B cell (primary cell): Measurements from ENCODE around the gene OTOGL. TPM values are rescaled to one million over a fixed set of nuclear protein-coding genes. Genes with fewer than 3 reads are reported as not detected.

ENCODE experiments used
- ATAC-seq: fragments of 200-7000 bp; cut with Tn5 transposase; one replicate; pipeline ENCODE4 v1.10.0; 2021; ENCODE audit warnings: low read depth, mild to moderate bottlenecking, moderate number of reproducible peaks, moderate library complexity
- CTCF ChIA-PET: fragments of 350-600 bp; sonication (Branson Sonifier 250); formaldehyde crosslinking; loops from one replicate; lab custom pipeline; 2021; ENCODE audit warnings: antibody characterized with exemption, inconsistent platforms; lab: Charles Lee
- POLR2A ChIA-PET: fragments of 350-600 bp; sonication (Branson Sonifier 250); formaldehyde crosslinking; loops from one replicate; lab custom pipeline; 2021; ENCODE audit warnings: antibody characterized with exemption; lab: Charles Lee
- DNase-seq: peaks from one replicate; pipeline ENCODE4 v3.0.0; 2013
- H2AFZ ChIP-seq: 2 replicates; pipeline ENCODE4 v1.6.1; 2012; ENCODE audit warnings: mild to moderate bottlenecking, low read depth, low read length; ENCODE audit not compliant: insufficient read depth, poor library complexity, severe bottlenecking
- H3K27ac ChIP-seq, 2 donors: 1 replicate in 1 of 2; 2 replicates in 1 of 2; pipeline ENCODE4 v1.5.1; 2012 to 2013; ENCODE audit warnings: low read length in 2 of 2, mild to moderate bottlenecking in 2 of 2, moderate library complexity in 1 of 2
- H3K27me3 ChIP-seq, 4 experiments: fragments of 200-600 bp in 1 of 4; sonication (generic) in 1 of 4; replicated peaks in 1 of 4; 1 replicate in 2 of 4; 2 replicates in 2 of 4; pipeline versions ENCODE4 v1.6.1 to v1.7.0; 2013 to 2016; ENCODE audit warnings: low read length in 3 of 4, mild to moderate bottlenecking in 2 of 4, mixed read lengths in 1 of 4, moderate library complexity in 1 of 4; ENCODE audit not compliant: insufficient read depth in 4 of 4, control insufficient read depth in 3 of 4; ENCODE audit errors: control extremely low read depth in 1 of 4
- H3K36me3 ChIP-seq, 2 experiments: replicated peaks in 1 of 2; 1 replicate in 1 of 2; 2 replicates in 1 of 2; pipeline versions ENCODE4 v1.6.1 to v1.7.1; 2013; ENCODE audit warnings: low read length in 1 of 2; ENCODE audit not compliant: insufficient read depth in 2 of 2, control insufficient read depth in 1 of 2; ENCODE audit errors: control extremely low read depth in 1 of 2, extremely low read depth in 1 of 2
- H3K4me1 ChIP-seq, 2 donors: fragments of 200-600 bp in 1 of 2; sonication (generic) in 1 of 2; 1 replicate in 1 of 2; 2 replicates in 1 of 2; pipeline versions ENCODE4 v1.5.1 to v1.6.1; 2013 to 2017; ENCODE audit warnings: low read length in 2 of 2; ENCODE audit not compliant: control insufficient read depth in 2 of 2, insufficient read depth in 2 of 2
- H3K4me2 ChIP-seq: replicated peaks from 2 replicates; pipeline ENCODE3; 2012; ENCODE audit warnings: mild to moderate bottlenecking, low read depth, low read length; ENCODE audit not compliant: poor library complexity, severe bottlenecking
- H3K4me3 ChIP-seq, 5 experiments: fragments of 200-600 bp in 1 of 5; sonication (generic) in 1 of 5; 1 replicate in 3 of 5; 2 replicates in 2 of 5; pipeline versions ENCODE4 v1.5.1 to v1.7.0; 2011 to 2016; ENCODE audit warnings: low read length in 4 of 5, mild to moderate bottlenecking in 4 of 5, low read depth in 2 of 5, control low read depth in 1 of 5, moderate library complexity in 1 of 5; ENCODE audit not compliant: insufficient read depth in 1 of 5; ENCODE audit errors: control extremely low read depth in 1 of 5, extremely low read depth in 1 of 5
- H3K79me2 ChIP-seq: fragments of 200-600 bp; sonication (generic); one replicate; pipeline ENCODE4 v1.6.0; 2016; ENCODE audit warnings: low read length; ENCODE audit not compliant: control insufficient read depth, insufficient read depth
- H3K9ac ChIP-seq: fragments of 200-600 bp; sonication (generic); 2 replicates; pipeline ENCODE4 v1.6.1; 2017; ENCODE audit warnings: mild to moderate bottlenecking, low read length, moderate library complexity
- H3K9me3 ChIP-seq, 3 donors: one replicate each; pipeline versions ENCODE4 v1.6.1 to v1.7.1; 2013; ENCODE audit warnings: low read length in 2 of 3; ENCODE audit not compliant: control insufficient read depth in 2 of 3, insufficient read depth in 1 of 3; ENCODE audit errors: control extremely low read depth in 1 of 3
- H4K20me1 ChIP-seq: 2 replicates; pipeline ENCODE4 v1.6.0; 2012; ENCODE audit warnings: mild to moderate bottlenecking, low read length; ENCODE audit not compliant: insufficient read depth, control insufficient read depth, poor library complexity, severe bottlenecking
- H3K27ac Mint-ChIP-seq: one replicate; pipeline ENCODE4 v1.8.0; 2021; ENCODE audit warnings: mixed read lengths
- H3K27me3 Mint-ChIP-seq: one replicate; pipeline ENCODE4 v1.8.0; 2021; ENCODE audit warnings: mixed read lengths
- H3K4me1 Mint-ChIP-seq: one replicate; pipeline ENCODE4 v1.8.0; 2021; ENCODE audit warnings: mixed read lengths
- H3K4me3 Mint-ChIP-seq: one replicate; pipeline ENCODE4 v1.8.0; 2021; ENCODE audit warnings: mixed read lengths
- H3K9me3 Mint-ChIP-seq: one replicate; pipeline ENCODE4 v1.8.0; 2022; ENCODE audit warnings: mixed read lengths; ENCODE audit not compliant: insufficient read depth
- EZH2 ChIP-seq: IDR thresholded peaks from 2 replicates; pipeline ENCODE4 v1.6.1; 2012; ENCODE audit warnings: borderline replicate concordance, low read depth, mild to moderate bottlenecking, moderate library complexity, low read length; ENCODE audit not compliant: insufficient read depth, poor library complexity, severe bottlenecking
- WGBS: methylation state at CpG from one replicate; pipeline ENCODE4 v1.1.5; 2013; ENCODE audit warnings: missing lambda C conversion rate; ENCODE audit not compliant: insufficient coverage; 5-methylcytosine and 5-hydroxymethylcytosine counted together
- intact Hi-C: fragments of 100-400 bp; cut with micrococcal nuclease; formaldehyde crosslinking; loops from one replicate; pipeline ENCODE4 v1.10.0; 2022
- polyA plus RNA-seq: library from polyadenylated mRNA; depleted of rRNA; stranded (reverse); fragments of >200 nt; gene quantifications from 2 replicates; pipeline ENCODE4 v1.2.3, GENCODE V29; 2012
- total RNA-seq, 2 donors: library from RNA; stranded (reverse); fragments of 120-200 nt in 1 of 2; gene quantifications; 1 replicate in 1 of 2; 2 replicates in 1 of 2; pipeline versions ENCODE4 v1.2.3 to v1.2.4, GENCODE V29; 2013 to 2022
- TF ChIP-seq, protein P1 (sequence below): fragments of 200-600 bp; IDR thresholded peaks from one replicate; pipeline ENCODE4 v1.8.0; 2022; ENCODE audit warnings: antibody characterized with exemption, mild to moderate bottlenecking

Gene OTOGL
- total and polyA plus RNA-seq, 2 donors (not counting 1 experiment from before 2014, with no cell fraction given), result not detected

DNA sequence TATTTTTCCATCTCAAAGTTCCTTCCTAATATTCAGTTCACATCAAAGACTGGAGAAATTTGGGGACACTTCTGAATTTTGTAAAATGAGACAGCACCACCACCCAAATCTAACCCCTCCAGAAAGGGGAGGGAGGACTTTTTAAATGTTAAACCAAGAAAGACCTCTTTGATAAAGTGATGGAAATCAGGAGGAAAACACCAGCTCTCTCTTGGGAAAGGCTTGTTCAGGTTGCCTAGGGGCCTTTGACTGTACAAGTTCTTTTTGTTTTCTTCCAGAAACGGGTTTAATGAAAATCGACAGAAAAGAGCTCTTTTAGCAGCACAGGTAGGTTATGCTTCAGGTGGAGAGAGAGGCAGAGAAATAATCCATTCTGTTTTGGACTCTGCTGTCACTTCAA is 112.3 kb downstream of the OTOGL start:
- ChIA-PET POLR2A (no interaction called here), CTCF (no interaction called here)
- H3K9me3 Mint-ChIP-seq, result no peaks in the 10 kb centered on the region
- no peaks in the 10 kb centered on the region for H3K4me1 Mint-ChIP-seq
- Histone ChIP-seq H3K9me3 (no peaks in the 10 kb centered on the region), H3K4me2 (no peak overlapping the region), H3K27ac (no peak overlapping the region), H3K4me1 (no peaks in the 10 kb centered on the region), H3K4me3 (no peak overlapping the region), H3K27me3 (no peaks in the 10 kb centered on the region), H4K20me1 (no peaks in the 10 kb centered on the region), H3K79me2 (no peaks in the 10 kb centered on the region), H2AFZ (no peak overlapping the region), H3K9ac (no peak overlapping the region), H3K36me3 (no peaks in the 10 kb centered on the region)
- DNase-seq (no peak), ATAC-seq (no peak)
- no peak overlapping the region for H3K27ac Mint-ChIP-seq
- peaks cover 4% of the 10 kb centered on the region for H3K27me3 Mint-ChIP-seq
- TF ChIP-seq, protein P1, sequence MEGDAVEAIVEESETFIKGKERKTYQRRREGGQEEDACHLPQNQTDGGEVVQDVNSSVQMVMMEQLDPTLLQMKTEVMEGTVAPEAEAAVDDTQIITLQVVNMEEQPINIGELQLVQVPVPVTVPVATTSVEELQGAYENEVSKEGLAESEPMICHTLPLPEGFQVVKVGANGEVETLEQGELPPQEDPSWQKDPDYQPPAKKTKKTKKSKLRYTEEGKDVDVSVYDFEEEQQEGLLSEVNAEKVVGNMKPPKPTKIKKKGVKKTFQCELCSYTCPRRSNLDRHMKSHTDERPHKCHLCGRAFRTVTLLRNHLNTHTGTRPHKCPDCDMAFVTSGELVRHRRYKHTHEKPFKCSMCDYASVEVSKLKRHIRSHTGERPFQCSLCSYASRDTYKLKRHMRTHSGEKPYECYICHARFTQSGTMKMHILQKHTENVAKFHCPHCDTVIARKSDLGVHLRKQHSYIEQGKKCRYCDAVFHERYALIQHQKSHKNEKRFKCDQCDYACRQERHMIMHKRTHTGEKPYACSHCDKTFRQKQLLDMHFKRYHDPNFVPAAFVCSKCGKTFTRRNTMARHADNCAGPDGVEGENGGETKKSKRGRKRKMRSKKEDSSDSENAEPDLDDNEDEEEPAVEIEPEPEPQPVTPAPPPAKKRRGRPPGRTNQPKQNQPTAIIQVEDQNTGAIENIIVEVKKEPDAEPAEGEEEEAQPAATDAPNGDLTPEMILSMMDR, result no peak
- no peak for TF ChIP-seq EZH2
- WGBS, result 96% methylated on average over 2 of the region's 2 CpGs
- intact Hi-C loops, result no loop called here
- H3K4me3 Mint-ChIP-seq, result no peak overlapping the region

DNA sequence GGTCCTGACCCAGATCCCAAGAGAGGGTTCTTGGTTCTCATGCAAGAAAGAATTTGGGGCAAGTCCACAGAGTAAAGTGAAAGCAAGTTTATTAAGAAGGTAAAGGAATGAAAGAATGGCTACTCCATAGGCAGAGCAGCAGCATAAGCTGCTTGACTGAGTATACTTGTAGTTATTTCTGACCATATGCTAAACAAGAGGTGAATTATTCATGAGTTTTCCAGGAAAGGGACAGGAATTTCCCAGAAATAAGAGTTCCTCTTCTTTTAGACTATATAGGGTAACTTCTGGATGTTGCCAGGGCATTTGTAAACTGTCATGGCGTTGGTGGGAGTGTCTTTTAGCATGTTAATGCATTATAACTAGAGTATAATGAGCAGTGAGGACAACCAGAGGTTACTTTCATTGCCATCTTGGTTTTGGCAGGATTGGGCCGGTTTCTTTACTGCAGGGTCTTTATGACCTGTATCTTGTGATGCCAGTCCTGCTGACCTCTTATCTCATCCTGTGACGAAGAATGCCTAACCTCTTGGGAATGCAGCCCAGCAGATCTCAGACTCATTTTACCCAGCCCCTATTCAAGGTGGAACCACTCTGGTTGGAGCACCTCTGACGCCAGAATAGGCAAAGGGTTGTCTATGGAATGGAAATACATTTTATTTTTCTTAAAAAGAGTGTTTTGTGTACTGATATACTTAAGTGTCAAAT is 113.8 kb downstream of the OTOGL start:
- Mint-ChIP-seq H3K4me1 (no peaks in the 10 kb centered on the region), H3K9me3 (no peaks in the 10 kb centered on the region), H3K4me3 (no peak overlapping the region), H3K27me3 (peaks cover 4% of the 10 kb centered on the region), H3K27ac (no peak overlapping the region)
- Histone ChIP-seq H3K9ac (no peak overlapping the region), H3K27ac (no peak overlapping the region), H3K4me3 (no peak overlapping the region), H3K27me3 (no peaks in the 10 kb centered on the region), H3K4me2 (no peak overlapping the region), H3K79me2 (no peaks in the 10 kb centered on the region), H4K20me1 (no peaks in the 10 kb centered on the region), H3K36me3 (no peaks in the 10 kb centered on the region), H3K9me3 (no peaks in the 10 kb centered on the region), H3K4me1 (no peaks in the 10 kb centered on the region), H2AFZ (no peak overlapping the region)
- 100% methylated on average over 1 of the region's 4 CpGs for WGBS
- POLR2A ChIA-PET, result no interaction called here
- DNase-seq (no peak), ATAC-seq (no peak)
- TF ChIP-seq, protein P1, result no peak
- TF ChIP-seq EZH2, result no peak
- CTCF ChIA-PET, result no interaction called here
- intact Hi-C loops, result no loop called here
